ENCODE measurements around the gene LCN15. TPM values are rescaled to one million over a fixed set of nuclear protein-coding genes. Genes with fewer than 3 reads are reported as not detected.

Gene LCN15
- total and polyA plus RNA-seq, 8 donors: not detected

DNA sequence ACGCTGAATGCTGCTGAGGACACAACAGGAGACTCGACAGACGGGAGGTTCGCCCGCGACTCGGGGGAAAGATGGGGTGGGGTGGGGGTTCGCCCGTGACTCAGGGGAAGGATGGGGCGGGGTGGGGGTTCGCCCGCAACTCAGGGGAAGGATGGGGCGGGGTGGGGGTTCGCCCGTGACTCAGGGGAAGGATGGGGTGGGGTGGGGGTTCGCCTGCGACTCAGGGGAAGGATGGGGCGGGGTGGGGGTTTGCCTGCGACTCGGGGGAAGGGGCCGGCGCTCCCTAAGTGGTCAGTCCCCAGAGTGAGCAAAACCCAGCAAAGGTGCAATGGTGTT lies 18.2 kb downstream of the LCN15 start:
- intact Hi-C loops (cut with DNase I; ENCODE audit: low total_unique reads): no loop called here
- no peak overlapping the region for H3K4me3 ChIP-seq
- WGBS, 5 donors: 65 to 81% (median 76%) methylated on average over 10 to 22 of the region's 22 CpGs
- H3K27me3 ChIP-seq: peaks cover 3 to 47% (median 27%) of the 10 kb centered on the region in 3 donors
- H3K9me3 ChIP-seq: peaks cover 0 to 1% (median under 1%) of the 10 kb centered on the region in 4 donors
- H3K36me3 ChIP-seq: no peaks in the 10 kb centered on the region
- no peak for DNase-seq
- TF ChIP-seq, protein P1, sequence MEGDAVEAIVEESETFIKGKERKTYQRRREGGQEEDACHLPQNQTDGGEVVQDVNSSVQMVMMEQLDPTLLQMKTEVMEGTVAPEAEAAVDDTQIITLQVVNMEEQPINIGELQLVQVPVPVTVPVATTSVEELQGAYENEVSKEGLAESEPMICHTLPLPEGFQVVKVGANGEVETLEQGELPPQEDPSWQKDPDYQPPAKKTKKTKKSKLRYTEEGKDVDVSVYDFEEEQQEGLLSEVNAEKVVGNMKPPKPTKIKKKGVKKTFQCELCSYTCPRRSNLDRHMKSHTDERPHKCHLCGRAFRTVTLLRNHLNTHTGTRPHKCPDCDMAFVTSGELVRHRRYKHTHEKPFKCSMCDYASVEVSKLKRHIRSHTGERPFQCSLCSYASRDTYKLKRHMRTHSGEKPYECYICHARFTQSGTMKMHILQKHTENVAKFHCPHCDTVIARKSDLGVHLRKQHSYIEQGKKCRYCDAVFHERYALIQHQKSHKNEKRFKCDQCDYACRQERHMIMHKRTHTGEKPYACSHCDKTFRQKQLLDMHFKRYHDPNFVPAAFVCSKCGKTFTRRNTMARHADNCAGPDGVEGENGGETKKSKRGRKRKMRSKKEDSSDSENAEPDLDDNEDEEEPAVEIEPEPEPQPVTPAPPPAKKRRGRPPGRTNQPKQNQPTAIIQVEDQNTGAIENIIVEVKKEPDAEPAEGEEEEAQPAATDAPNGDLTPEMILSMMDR (IDR thresholded peaks at IDR 0.05): no peak
- no peak for TF ChIP-seq POLR2A (IDR thresholded peaks at IDR 0.05)
- TF ChIP-seq EP300 (IDR thresholded peaks at IDR 0.05): no peak
- no peak for TF ChIP-seq POLR2AphosphoS5 (IDR thresholded peaks at IDR 0.05)
- no peak overlapping the region for H3K27ac ChIP-seq
- peaks cover 16 to 36% (median 24%) of the 10 kb centered on the region in 4 donors for H3K4me1 ChIP-seq

DNA sequence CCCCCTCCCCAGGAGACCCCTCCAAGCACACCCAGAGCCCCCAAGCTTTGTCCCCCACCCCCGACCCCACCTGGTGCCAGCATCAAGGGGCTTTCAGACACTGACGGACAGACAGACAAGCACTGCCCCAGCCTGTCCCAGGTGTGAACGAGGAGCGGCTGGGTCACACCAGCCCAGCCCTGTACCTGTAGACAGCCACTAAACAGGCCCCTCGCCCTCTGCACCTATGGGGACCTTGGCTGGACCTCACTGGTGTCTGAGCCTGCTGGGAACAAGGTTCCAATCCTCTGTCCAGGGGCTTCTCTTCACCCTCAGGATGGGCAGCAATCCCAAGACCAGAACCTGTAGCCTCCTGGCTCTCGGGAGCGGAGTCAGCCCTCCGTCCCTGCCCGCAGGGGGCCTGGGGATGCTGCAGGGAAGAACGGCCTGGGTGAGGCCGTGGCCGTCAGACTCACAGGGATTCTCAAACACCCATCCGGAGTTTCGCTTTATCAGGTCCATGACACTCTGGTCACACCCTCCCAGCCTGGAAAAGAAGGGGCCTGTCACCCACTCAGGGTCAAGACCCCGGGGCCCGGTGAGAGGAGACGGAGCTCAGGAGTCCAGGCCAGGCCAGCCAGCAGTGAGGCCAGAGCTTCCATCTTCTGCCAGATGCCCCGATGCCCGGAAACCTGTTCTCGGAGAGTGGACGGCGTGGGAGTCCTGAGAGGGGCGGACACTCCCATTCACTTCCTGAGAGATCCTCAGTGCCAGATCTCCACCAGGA lies 18.7 kb downstream of the LCN15 start:
- Histone ChIP-seq H3K9me3 (no peaks in the 10 kb centered on the region), H3K27ac (no peak overlapping the region), H3K4me3 (peak overlapping the region; percentile 3 to 23 (median 17)), H3K36me3 (no peaks in the 10 kb centered on the region), H3K27me3 (peaks cover 3 to 53% (median 33%) of the 10 kb centered on the region in 3 donors), H3K4me1 (peaks cover 22 to 41% (median 29%) of the 10 kb centered on the region in 4 donors)
- intact Hi-C loops (cut with DNase I; ENCODE audit: low total_unique reads): no loop called here
- DNase-seq: no peak
- TF ChIP-seq, protein P1 (IDR thresholded peaks at IDR 0.05): no peak
- TF ChIP-seq EP300 (IDR thresholded peaks at IDR 0.05) (no peak), POLR2A (IDR thresholded peaks at IDR 0.05) (no peak), POLR2AphosphoS5 (IDR thresholded peaks at IDR 0.05) (no peak)
- 70 to 89% (median 88%) methylated on average over 15 to 23 of the region's 23 CpGs for WGBS, 5 donors

DNA sequence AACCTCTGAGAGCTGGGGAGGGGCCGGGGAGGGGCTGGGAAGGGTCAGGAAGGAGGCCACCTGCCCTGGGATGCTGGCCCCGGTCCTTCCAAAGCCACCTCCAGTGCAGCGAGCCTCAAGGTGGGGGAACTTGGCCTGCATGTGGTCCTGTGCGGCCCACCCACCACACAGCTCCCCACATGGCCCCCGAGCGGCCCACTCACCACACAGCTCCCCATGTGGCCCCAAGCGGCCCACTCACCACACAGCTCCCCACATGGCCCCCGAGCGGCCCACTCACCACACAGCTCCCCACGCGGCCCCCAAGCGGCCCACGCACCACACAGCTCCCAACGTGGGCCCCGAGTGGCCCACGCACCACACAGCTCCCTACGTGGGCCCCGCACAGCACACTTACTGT lies 19.5 kb downstream of the LCN15 start:
- H3K4me3 ChIP-seq: peak overlapping the region in 3 of 4 donors; percentile 13 to 23 (median 21)
- DNase-seq: no peak
- H3K27me3 ChIP-seq: peaks cover 3 to 61% (median 38%) of the 10 kb centered on the region in 3 donors
- peaks cover 22 to 42% (median 30%) of the 10 kb centered on the region in 4 donors for H3K4me1 ChIP-seq
- intact Hi-C loops (cut with DNase I; ENCODE audit: low total_unique reads): no loop called here
- TF ChIP-seq EP300 (IDR thresholded peaks at IDR 0.05) (no peak), POLR2A (IDR thresholded peaks at IDR 0.05) (no peak), POLR2AphosphoS5 (IDR thresholded peaks at IDR 0.05) (no peak)
- TF ChIP-seq, protein P1 (IDR thresholded peaks at IDR 0.05): no peak
- H3K36me3 ChIP-seq: no peaks in the 10 kb centered on the region
- no peaks in the 10 kb centered on the region for H3K9me3 ChIP-seq
- no peak overlapping the region for H3K27ac ChIP-seq
- WGBS, 5 donors: 74 to 90% (median 88%) methylated on average over 5 to 18 of the region's 18 CpGs

DNA sequence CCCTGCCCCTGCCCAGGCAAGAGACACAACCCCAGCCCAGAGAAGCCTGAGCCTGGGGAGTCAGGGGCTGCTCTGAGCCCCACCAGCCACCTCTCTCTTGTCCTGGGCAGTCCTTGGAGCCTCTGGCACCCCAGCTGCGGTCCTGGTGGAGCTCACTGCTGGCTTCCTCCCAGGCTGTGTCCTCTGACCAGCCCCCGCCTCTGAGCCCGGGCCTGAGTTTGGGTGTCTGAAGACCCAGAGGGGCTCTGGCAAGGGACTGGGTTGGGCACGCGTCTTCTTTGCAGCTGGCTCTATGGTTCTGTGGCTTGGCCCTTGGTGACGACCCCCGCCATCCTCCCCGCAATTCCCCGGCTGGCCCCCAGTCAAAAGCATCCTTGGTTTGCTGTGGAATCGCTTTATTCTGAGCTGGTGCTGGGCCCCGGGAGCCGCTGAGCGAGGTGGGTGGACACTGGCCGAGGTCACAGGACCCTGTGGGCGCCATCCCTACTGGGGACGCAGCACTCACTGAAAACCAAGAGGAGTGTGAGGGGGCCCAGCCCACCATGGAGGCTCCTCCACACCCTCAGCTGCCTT lies 20.6 kb downstream of the LCN15 start:
- Histone ChIP-seq H3K27ac (no peak overlapping the region), H3K4me3 (peak overlapping the region in 2 of 4 donors; percentile 11 to 23), H3K36me3 (no peaks in the 10 kb centered on the region), H3K27me3 (peaks cover 3 to 65% (median 43%) of the 10 kb centered on the region in 3 donors), H3K4me1 (peaks cover 22 to 35% (median 30%) of the 10 kb centered on the region in 4 donors), H3K9me3 (no peaks in the 10 kb centered on the region)
- intact Hi-C loops (cut with DNase I; ENCODE audit: low total_unique reads): no loop called here
- WGBS, 5 donors: 83 to 86% (median 84%) methylated on average over 10 to 16 of the region's 16 CpGs
- no peak for DNase-seq
- no peak for TF ChIP-seq POLR2A (IDR thresholded peaks at IDR 0.05)
- TF ChIP-seq, protein P1 (IDR thresholded peaks at IDR 0.05): no peak
- TF ChIP-seq POLR2AphosphoS5 (IDR thresholded peaks at IDR 0.05): no peak
- no peak for TF ChIP-seq EP300 (IDR thresholded peaks at IDR 0.05)

Measured in stomach (tissue), 9 donors.